Measurements from ENCODE around the gene LAMB3. TPM values are rescaled to one million over a fixed set of nuclear protein-coding genes. Genes with fewer than 3 reads are reported as not detected.
A peak's percentile ranks its signal among the peaks of the same experiment; 100 is the strongest.
"Not testable (repeated sequence)": the region's sequence is repeated elsewhere in the genome, so short reads cannot be mapped to it uniquely, and the experiment has no call there.

Gene LAMB3
- total RNA-seq (2021) = 0.26 and 0.28 TPM in 2 replicates
- long read RNA-seq, full-length matches to known transcripts = 1 of 2 reads
- long read RNA-seq, partial matches to known transcripts = 0 of 2 reads
- long read RNA-seq, other reads (novel, unspliced or antisense) = 1 of 2 reads

- no peak within 1 kb of the TSS; a peak in 1 of 5 replicates for H3K4me3 Mint-ChIP-seq
- Histone ChIP-seq H2AFZ (ENCODE audit: low read length) (no peak within 1 kb of the TSS), H3K4me2 (ENCODE audit: insufficient read depth, insufficient read length, low read length) (no peak within 1 kb of the TSS)
Measured at GRCh38 chr1:209652121-209652735, at the start of gene LAMB3. Gene LAMB3, minus strand, starts transcription at chr1:209652425. Its CDS starts 1,481 bp downstream, at chr1:209650944.

GRCh38 chr1:209700686-209701085, 48.5 kb upstream of the LAMB3 start:
- H3K14ac ChIP-seq (ENCODE audit: insufficient read depth, low read length); H3K4me3 Mint-ChIP-seq; H4K20me1 ChIP-seq (ENCODE audit: control insufficient read depth, insufficient read depth, insufficient read length); H2BK20ac ChIP-seq (ENCODE audit: low read depth, low read length, poor library complexity, severe bottlenecking); H3K9ac ChIP-seq (ENCODE audit: extremely low read depth, insufficient read length, low read length); H2AK5ac ChIP-seq (ENCODE audit: insufficient read length, low read length); H3T11ph ChIP-seq (ENCODE audit: low read length); H2BK120ac ChIP-seq (ENCODE audit: low read depth, low read length, poor library complexity, severe bottlenecking); H3K27ac Mint-ChIP-seq; H3K23me2 ChIP-seq (ENCODE audit: insufficient read length, low read depth, low read length, poor library complexity, severe bottlenecking); H3K9me3 Mint-ChIP-seq; H4K8ac ChIP-seq (replicated peaks; ENCODE audit: insufficient read length, low read depth, low read length); H3K56ac ChIP-seq (ENCODE audit: insufficient read length, low read depth, low read length); H2AFZ ChIP-seq (ENCODE audit: low read length); H4K91ac ChIP-seq (ENCODE audit: insufficient read length, low read depth, low read length); H3K4ac ChIP-seq (ENCODE audit: low read depth, low read length); H3K4me1 Mint-ChIP-seq; H3K27ac ChIP-seq (ENCODE audit: insufficient read length, low read depth, low read length); H2BK12ac ChIP-seq (ENCODE audit: insufficient read length, low read depth, low read length); H3K18ac ChIP-seq (ENCODE audit: insufficient read length, low read depth, low read length); H3K9me3 ChIP-seq (ENCODE audit: control insufficient read depth, low read depth, low read length); H3K79me1 ChIP-seq (ENCODE audit: insufficient read depth, low read depth, low read length, poor library complexity, severe bottlenecking); DNase-seq; H3K79me2 ChIP-seq (ENCODE audit: insufficient read depth, low read length); H3K4me1 ChIP-seq (ENCODE audit: insufficient read depth, low read length); H3K27me3 ChIP-seq (ENCODE audit: insufficient read depth, low read length); H2BK5ac ChIP-seq (ENCODE audit: insufficient read length, low read length); H3K36me3 Mint-ChIP-seq (ENCODE audit: insufficient read depth in 1 of 3, low read depth in 3 of 3); H3K4me2 ChIP-seq (ENCODE audit: insufficient read depth, insufficient read length, low read length); H4K5ac ChIP-seq (ENCODE audit: insufficient read length, low read depth, low read length); H3K23ac ChIP-seq (ENCODE audit: insufficient read length, low read depth, low read length); H2BK15ac ChIP-seq (ENCODE audit: low read depth, low read length): not testable (repeated sequence)
- peaks cover 22% of the 10 kb centered on the region for H3K27me3 Mint-ChIP-seq (ENCODE audit: low read depth)

More at GRCh38 chr1:209652121-209652735, at the start of gene LAMB3:
- Histone ChIP-seq H3K23ac (ENCODE audit: insufficient read length, low read depth, low read length) (no peak within 1 kb of the TSS), H3K27ac (ENCODE audit: insufficient read length, low read depth, low read length) (no peak within 1 kb of the TSS), H2BK5ac (ENCODE audit: insufficient read length, low read length) (no peak within 1 kb of the TSS), H2BK12ac (ENCODE audit: insufficient read length, low read depth, low read length) (no peak within 1 kb of the TSS), H3K4ac (ENCODE audit: low read depth, low read length) (no peak within 1 kb of the TSS), H3K9me3 (ENCODE audit: control insufficient read depth, low read depth, low read length) (no peaks in the 10 kb centered on the region), H4K5ac (ENCODE audit: insufficient read length, low read depth, low read length) (no peak within 1 kb of the TSS), H3K56ac (ENCODE audit: insufficient read length, low read depth, low read length) (no peak within 1 kb of the TSS), H3K23me2 (ENCODE audit: insufficient read length, low read depth, low read length, poor library complexity, severe bottlenecking) (no peaks in the 10 kb centered on the region), H3K79me2 (ENCODE audit: insufficient read depth, low read length) (no peaks in the 10 kb centered on the region), H4K20me1 (ENCODE audit: control insufficient read depth, insufficient read depth, insufficient read length) (no peaks in the 10 kb centered on the region), H3K27me3 (ENCODE audit: insufficient read depth, low read length) (no peaks in the 10 kb centered on the region), H2AK5ac (ENCODE audit: insufficient read length, low read length) (no peak within 1 kb of the TSS), H4K8ac (replicated peaks; ENCODE audit: insufficient read length, low read depth, low read length) (no peak within 1 kb of the TSS), H3K14ac (ENCODE audit: insufficient read depth, low read length) (no peak within 1 kb of the TSS; the same call in 1 of the 2 replicates), H3K79me1 (ENCODE audit: insufficient read depth, low read depth, low read length, poor library complexity, severe bottlenecking) (no peaks in the 10 kb centered on the region), H3K18ac (ENCODE audit: insufficient read length, low read depth, low read length) (no peak within 1 kb of the TSS), H2BK120ac (ENCODE audit: low read depth, low read length, poor library complexity, severe bottlenecking) (no peak within 1 kb of the TSS), H2BK20ac (ENCODE audit: low read depth, low read length, poor library complexity, severe bottlenecking) (no peak within 1 kb of the TSS), H3K4me1 (ENCODE audit: insufficient read depth, low read length) (no peaks in the 10 kb centered on the region), H3K9ac (ENCODE audit: extremely low read depth, insufficient read length, low read length) (no peak within 1 kb of the TSS), H4K91ac (ENCODE audit: insufficient read length, low read depth, low read length) (no peak within 1 kb of the TSS), H3T11ph (ENCODE audit: low read length) (no peak within 1 kb of the TSS), H2BK15ac (ENCODE audit: low read depth, low read length) (no peak within 1 kb of the TSS)
- no CpG with 5 or more reads among the region's 14 CpGs for WGBS (ENCODE audit: extremely low coverage, insufficient read length, low lambda C conversion rate)
- no peaks in the 10 kb centered on the region for H3K9me3 Mint-ChIP-seq
- H3K27ac Mint-ChIP-seq = peak within 1 kb of the TSS in 1 of 3 experiments; percentile 1; a peak in 1 of 7 replicates
- H3K27me3 Mint-ChIP-seq (ENCODE audit: low read depth) = peaks cover 5% of the 10 kb centered on the region
- no peaks in the 10 kb centered on the region; a peak in 1 of 7 replicates for H3K36me3 Mint-ChIP-seq (ENCODE audit: insufficient read depth in 1 of 3, low read depth in 3 of 3)
- peaks cover 20 to 26% of the 10 kb centered on the region in 2 experiments for H3K4me1 Mint-ChIP-seq
- TF ChIP-seq CTCF (conservative IDR thresholded peaks at IDR 0.05) = no peak
- DNase-seq = no peak
